ENCODE data around the gene CACNA1C. TPM values are rescaled to one million over a fixed set of nuclear protein-coding genes. Genes with fewer than 3 reads are reported as not detected.

CACNA1C gene
- total and polyA plus RNA-seq, 2 of the 4 experiments (the other 2 are of a cell fraction) = 1.6 to 2.6 TPM

GRCh38 chr12:2384029-2384386, 331.2 kb downstream of the CACNA1C start:
- no peaks in the 10 kb centered on the region for H3K9me3 ChIP-seq (ENCODE audit: control insufficient read depth, insufficient read depth, low read length)
- 0 out of 4 replicates have a peak, but pooled peaks cover 0 to 3% of the 10 kb centered on the region in 2 experiments for H3K79me1 ChIP-seq (ENCODE audit: low read depth in 1 of 2, low read length in 2 of 2)
- no TSS peak for BruUV-seq (replicated peaks)
- H3K14ac ChIP-seq (replicated peaks; ENCODE audit: low read depth, low read length) = no peak overlapping the region
- ChIA-PET CTCF (no interaction called here), POLR2A (ENCODE audit: unreplicated experiment) (no interaction called here)
- WGBS, 2 experiments (ENCODE audit: extremely low coverage in 2 of 2, insufficient read length in 1 of 2) = 100% methylated on average over 1 of the region's 6 CpGs; no CpG with 5 or more reads in 1 of the 2 experiments
- H3K23ac ChIP-seq (ENCODE audit: low read depth, low read length) = no peak overlapping the region
- H2BK5ac ChIP-seq (ENCODE audit: low read depth, low read length, poor library complexity, severe bottlenecking) = no peak overlapping the region
- H2BK20ac ChIP-seq (ENCODE audit: low read depth, low read length) = no peak overlapping the region
- no peak overlapping the region for H3K4ac ChIP-seq (ENCODE audit: low read depth, low read length)
- dilution Hi-C loops (cut with HindIII; ENCODE audit: low sequenced_read_pairs, unreplicated experiment) (no loop called here), intact Hi-C loops (cut with micrococcal nuclease) (no loop called here), in situ Hi-C loops (cut with MboI; ENCODE audit: low sequenced_read_pairs) (no loop called here)
- H3K36me3 ChIP-seq (ENCODE audit: control insufficient read depth, insufficient read depth, low read length) = no peaks in the 10 kb centered on the region
- H4K8ac ChIP-seq (ENCODE audit: low read depth in 2 of 2, low read length in 2 of 2) = no peak overlapping the region
- no peak overlapping the region for H3K4me2 ChIP-seq (ENCODE audit: low read depth, low read length)
- no peak overlapping the region for H2AK9ac ChIP-seq (replicated peaks; ENCODE audit: low read depth, low read length, poor library complexity)
- DNase-seq (peak; percentile 47), ATAC-seq (ENCODE audit: low read depth) (no peak)
- no peak overlapping the region for H2BK120ac ChIP-seq (ENCODE audit: low read depth, low read length)
- no peak overlapping the region for H2BK15ac ChIP-seq (ENCODE audit: low read depth, low read length)
- H3K4me3 ChIP-seq (ENCODE audit: insufficient read depth, low read depth, low read length) = no peak overlapping the region
- no peak overlapping the region for H2AK5ac ChIP-seq (ENCODE audit: low read depth, low read length)
- no peak overlapping the region for H2AFZ ChIP-seq (replicated peaks; ENCODE audit: low read length, poor library complexity)
- H4K20me1 ChIP-seq (ENCODE audit: insufficient read depth, low read length) = no peaks in the 10 kb centered on the region
- peaks cover 8% of the 10 kb centered on the region; the same call in 1 of the 2 replicates for H3K4me1 ChIP-seq (ENCODE audit: control insufficient read depth, insufficient read depth, low read length)
- no peak overlapping the region for H3K9ac ChIP-seq (ENCODE audit: low read depth, low read length)
- no peak for TF ChIP-seq RFX5 (IDR thresholded peaks at IDR 0.05; ENCODE audit: low read depth, low read length)
- no peak overlapping the region for H3K18ac ChIP-seq (ENCODE audit: low read depth, low read length)
- no peak overlapping the region for H4K91ac ChIP-seq (ENCODE audit: insufficient read depth, low read depth, low read length)
- peaks cover 6% of the 10 kb centered on the region; the same call in 1 of the 2 replicates for H3K9me1 ChIP-seq (ENCODE audit: insufficient read depth, low read length)
- H3K27me3 ChIP-seq (ENCODE audit: control insufficient read depth, insufficient read depth, low read length) = no peaks in the 10 kb centered on the region
- H3K56ac ChIP-seq (ENCODE audit: extremely low read depth, insufficient read depth, low read length) = no peak overlapping the region
- no peak overlapping the region for H4K5ac ChIP-seq (ENCODE audit: low read depth, low read length)
- H3K27ac ChIP-seq (ENCODE audit: insufficient read depth, low read length) = no peak overlapping the region

Measured in IMR-90 (cell line).